ENCODE results near the gene LHX2.

Gene LHX2

GRCh38 chr9:124035001-124035650, 23.6 kb downstream of the LHX2 start:
- FAIRE-seq = no peak

DNA sequence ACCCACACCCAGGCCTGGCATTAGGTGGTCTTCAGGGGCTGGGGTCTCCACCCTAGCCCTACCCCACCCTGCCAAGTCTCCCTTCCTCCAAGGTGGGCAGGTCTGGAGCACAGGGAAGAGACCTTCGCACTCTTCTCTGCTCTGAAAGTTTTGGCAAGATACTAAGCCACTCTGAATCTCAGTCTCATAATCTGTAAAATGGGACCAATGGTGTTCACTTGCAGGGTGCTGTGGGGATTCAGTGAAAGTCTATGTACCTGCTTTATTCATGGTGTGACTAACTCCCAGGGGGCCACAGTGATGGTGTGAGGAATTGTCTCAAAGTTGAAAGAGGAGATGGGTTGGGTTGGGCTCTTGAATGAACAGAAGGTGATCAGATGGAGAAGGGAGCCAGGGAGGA, 25.0 kb downstream of the LHX2 start:
- no peak for FAIRE-seq

DNA sequence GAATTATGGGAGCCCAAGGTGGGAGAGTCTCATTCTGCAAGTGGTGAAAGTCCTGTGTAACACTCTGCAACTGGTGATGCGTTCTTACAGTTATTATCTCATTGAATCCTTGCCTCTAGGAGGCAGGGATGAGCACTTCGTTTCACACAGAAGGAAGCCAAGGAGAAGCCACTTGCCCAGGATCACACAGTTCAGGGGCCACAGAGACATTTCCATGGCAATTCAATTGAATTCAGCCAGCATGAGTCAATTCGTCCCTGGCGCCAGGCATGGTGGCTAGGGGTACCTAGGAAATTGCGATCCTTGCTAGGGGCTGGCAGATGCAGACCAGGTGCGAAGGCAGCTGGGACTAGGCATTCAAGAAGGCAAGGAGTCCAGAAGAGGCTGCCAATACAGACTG, 26.2 kb downstream of the LHX2 start:
- FAIRE-seq = no peak

- FAIRE-seq = no peak
Measured at GRCh38 chr9:124038239-124038638, 26.7 kb downstream of the LHX2 start.

GRCh38 chr9:124038790-124039633, 27.4 kb downstream of the LHX2 start:
- no peak for FAIRE-seq

DNA sequence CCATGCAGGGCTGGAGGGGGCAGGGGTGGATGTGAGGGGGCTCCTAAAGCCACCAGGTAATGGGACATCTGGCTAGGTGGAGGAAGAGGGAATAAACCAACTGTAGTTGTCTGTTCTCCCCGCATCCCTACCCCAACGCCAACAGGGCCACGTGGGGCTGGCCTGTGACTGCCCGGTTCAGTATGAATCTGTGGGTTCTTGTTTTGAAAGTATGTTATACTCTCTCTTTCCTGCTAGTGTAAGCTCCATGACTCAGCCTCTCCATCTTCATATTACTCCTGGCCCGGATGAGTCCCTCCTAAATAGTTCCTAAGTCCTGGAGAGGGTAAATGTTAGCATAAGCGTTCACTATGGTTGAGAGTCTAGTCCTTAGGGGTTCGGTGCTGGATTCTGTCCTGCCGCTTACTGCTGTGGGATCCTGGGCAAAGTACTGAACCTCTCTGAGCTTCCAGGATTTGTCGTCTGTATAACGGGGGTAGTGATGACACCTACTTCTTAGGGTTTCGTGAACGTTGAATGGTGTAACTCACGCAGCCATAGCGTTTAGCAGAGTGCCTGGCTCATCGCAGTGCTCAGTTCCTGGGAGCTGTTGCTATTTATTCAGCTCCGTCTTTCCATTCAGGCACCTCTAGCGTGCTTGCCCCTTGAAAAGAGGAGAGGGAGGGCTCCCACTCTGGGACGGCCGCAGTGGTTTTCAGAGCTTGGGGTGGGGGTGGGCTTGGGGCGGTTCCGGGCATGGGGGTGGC, 28.8 kb downstream of the LHX2 start:
- peak; percentile 78 for FAIRE-seq

DNA sequence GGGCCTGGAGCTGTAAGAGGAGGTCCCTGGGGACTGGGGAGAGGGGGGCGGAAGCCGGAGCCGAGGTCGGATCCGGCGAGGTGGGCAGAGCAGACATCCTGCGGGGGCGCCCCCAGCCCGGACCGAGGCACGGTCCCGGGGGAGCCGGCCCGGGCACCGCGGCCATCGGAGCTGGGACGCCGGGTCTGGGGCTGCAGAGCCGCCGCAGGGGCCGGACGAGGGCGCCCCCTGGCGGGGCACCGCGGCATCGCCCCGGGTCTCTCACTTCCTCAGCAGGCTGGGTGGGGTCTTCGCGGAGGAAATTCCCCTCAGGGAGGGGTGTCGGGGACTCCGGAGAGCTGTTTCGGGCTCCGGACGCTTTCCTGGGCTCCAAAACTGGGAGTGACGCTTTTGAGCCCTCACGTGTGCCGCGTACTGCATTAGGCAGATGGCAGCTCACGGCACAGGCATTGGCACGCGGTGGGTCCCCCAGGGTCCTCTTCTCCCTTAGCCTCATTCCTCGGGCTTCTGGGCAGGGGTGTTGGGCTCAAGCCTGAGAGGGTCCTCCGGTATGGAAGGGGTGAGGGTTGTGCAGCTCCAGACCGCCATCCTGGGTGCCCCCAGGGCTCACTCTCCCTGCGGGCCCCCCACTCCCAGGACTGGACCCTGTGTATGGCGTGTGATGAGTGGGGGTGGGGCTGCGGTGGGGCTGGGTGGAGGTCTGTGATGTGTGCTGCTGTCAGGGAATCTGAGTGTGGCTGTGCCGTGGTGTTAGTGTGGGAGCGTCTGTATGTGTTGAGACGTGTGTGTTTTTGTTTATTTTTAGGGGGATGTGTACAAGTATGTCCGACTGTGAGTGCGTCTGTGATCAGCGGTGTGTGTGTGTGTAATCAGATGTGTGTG, 29.6 kb downstream of the LHX2 start:
- FAIRE-seq = no peak

GRCh38 chr9:124041817-124042116, 30.2 kb downstream of the LHX2 start:
- no peak for FAIRE-seq

GRCh38 chr9:124042201-124042721, 30.7 kb downstream of the LHX2 start:
- FAIRE-seq = no peak

DNA sequence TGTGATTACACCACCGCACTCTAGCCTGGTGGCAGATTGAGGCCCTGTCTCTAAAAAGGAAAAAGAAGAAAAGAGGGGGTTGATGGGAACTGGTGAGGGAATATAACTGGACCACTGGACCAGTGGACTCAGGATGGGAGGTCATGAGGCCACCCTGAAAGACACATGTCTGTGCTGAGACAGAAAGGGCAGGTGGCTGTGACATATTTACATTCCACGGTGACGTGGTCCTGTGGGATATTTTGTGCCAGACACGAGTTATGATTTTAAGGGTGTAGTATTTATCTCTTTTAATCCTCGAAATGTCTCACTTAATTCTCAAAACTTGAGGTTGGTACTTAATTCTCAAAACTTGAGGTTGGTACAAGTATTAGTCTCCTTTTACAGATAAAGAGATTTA, 32.9 kb downstream of the LHX2 start:
- FAIRE-seq = no peak

DNA sequence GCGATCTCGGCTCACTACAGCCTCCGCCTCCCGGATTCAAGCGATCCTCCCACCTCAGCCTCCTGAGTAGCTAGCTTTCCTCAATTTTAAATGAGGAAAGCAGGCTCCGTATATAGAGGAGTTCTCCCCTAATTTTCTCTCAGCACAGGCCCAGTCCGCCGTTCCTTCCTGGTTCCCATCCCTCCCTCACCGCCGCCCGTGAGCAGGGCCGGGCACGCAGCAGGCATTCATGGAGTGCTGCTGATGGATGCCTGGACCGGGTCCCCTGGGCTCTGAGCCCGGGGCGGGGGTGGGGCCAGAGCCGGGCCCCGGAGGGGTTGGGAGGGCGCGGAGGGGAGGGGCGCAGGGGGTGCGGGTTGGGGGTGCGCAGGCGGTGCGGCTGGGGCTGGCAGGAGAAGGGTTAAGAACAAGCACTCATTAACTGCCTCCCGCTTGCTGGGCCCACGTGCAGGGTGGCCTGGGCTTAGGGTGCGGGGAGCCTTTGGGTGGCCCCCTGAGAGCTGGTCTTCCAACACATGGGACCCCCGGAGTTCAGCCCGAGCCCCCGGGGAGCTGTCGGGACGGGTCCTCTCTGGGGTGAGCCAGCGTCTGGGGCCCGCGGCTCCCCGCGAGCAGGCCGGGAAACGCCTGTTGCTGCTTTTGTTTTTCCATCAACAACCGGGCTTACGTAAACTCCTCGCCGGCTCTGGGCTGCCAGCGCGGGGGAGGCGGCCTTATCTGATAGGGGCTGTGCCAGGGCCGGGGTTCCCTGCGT, 33.7 kb downstream of the LHX2 start:
- FAIRE-seq = no peak

DNA sequence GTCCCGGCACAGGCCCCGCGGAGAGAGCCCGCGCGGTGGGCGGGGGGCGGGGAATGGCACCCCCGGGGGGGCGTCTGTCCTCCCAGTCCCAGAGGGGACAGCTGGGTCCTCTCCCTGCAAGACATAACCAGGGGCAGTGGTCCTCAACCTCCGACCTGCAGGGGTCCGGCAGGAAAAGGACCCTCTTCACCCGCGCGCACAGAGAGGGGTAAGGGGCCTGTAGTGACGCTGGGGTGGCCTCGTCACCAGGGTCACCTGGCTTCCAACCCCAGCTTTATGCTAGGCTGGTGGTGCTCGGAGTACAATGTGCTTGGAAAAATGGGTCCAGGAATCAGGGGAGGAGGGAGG, 34.2 kb downstream of the LHX2 start:
- no peak for FAIRE-seq

DNA sequence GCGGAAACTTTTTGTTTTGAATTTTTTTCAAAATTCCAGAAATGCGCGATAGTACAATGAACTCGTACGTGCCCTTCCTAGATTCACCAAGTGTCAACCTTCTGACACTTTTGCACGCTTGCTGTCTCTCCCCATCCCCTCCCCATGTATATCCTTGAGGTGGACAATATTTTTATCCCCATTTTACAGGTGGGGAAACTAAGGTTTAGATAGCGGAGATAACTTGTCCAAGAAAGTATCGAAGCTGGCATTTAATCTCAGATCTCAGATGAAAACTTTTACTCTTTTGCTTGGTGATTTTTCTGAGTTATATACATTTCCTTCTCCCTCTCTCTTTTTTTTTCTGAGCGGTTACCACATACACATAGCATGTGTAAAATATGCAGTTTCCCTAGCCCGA, 34.6 kb downstream of the LHX2 start:
- FAIRE-seq = no peak

GRCh38 chr9:124047251-124047672, 35.7 kb downstream of the LHX2 start:
- FAIRE-seq = no peak

GRCh38 chr9:124050955-124051354, 39.4 kb downstream of the LHX2 start:
- FAIRE-seq = no peak

GRCh38 chr9:124052401-124052800, 40.8 kb downstream of the LHX2 start:
- FAIRE-seq = no peak

DNA sequence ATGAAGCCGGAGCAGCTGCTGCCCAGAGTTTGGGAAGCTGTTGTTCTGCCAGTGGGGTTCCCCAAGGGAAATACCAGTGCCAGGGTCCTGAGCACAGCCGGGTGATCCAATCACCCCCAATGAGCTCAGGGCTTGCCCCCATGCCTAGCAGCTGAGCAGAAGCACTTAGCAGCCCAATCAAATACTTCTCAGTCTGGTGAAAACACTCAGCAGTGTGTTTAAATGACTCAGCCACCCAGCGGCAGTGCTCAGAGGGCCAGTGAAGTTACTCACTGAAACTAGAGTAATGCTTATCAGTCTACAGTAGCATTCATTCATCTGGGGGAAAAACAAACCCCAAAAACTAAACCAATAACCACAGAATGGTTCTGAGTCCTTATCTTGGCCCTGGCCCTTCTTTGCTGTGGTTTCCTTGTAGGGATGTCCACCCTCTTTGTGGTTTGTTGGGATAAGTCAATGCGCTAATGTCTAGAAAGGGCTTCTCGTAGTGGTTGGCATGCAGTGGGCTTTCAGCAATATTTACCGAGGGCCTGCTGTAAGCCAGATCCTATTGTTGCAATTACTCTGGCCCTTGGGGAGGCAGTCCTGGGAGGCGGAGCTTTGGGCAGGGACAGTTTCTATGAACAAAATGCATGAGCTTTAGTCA, 43.1 kb downstream of the LHX2 start:
- FAIRE-seq = no peak

DNA sequence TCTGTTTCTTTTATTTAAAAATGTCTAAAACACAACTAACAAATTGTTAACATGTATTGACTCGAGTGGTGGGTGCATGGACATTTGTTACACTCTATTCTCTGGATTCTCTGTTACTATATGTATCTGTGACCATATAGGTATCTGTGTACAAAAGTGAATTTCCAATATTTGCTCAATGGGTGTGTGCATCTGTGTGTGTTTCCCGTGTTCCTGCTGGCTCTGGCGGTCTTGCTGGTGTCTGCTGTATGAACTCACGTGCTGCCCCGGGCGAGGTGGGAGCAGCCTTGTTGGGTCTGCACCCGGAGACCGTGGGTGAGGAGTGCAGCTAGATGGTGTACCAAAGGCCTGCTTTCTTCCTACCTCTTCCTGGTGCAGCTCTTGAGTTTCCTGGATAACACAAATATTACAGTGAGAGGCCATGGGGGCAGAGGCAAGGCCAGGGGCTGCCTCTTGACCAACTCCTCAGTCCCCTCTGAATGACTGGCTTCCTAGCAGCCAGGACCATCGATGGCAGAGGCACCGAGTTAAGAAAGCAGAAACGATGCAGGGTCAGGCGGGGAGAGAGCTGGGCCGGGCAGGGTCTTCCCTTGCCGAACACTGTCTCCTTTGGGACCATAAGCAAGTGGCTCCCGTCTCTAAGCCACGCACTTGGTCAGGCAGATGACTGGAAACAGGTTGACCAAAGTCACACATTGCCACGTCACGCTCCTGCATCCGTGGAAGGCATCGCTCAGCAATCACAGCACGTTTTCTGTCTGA, 49.5 kb downstream of the LHX2 start:
- no peak for FAIRE-seq

GRCh38 chr9:124062172-124062571, 50.6 kb downstream of the LHX2 start:
- no peak for FAIRE-seq

DNA sequence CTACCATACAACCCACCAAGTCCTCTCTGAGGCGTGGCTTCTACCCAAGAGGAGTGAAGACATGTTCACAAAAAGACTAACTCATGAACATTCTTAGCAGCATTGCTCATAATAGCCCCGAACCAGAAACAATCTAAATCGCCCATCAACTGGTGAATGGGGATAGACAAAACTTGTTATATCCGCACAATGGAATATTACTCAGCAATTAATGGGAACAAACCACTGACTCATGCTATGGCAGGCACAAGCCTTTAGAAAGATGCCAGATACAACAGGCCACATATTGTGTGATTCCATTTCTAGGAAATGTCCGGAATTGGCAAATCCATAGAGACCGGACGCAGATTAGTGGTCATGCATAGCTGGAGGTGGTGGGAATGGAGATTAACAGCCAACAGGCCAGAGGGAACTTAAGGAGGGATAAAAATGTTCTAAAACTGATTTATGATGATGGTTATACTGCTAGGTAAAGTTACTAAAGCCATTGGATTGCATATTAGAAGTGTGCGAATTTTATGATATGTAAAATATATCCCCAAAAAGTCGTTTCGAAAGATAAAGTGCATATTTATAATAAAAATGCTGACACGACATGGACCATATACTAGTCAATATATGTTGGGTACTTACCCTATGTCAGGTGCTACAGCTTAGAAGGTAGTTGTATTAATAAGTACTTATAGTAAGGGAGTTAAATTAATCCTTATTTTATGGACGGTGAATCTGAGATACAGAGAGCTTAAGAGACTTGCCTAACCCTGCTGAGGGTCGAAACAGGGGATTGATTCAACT, 55.4 kb downstream of the LHX2 start:
- FAIRE-seq = no peak
